Measurements from ENCODE around the gene EIF4G3. TPM values are rescaled to one million over a fixed set of nuclear protein-coding genes. Genes with fewer than 3 reads are reported as not detected.

The EIF4G3 gene
- total RNA-seq, 4 donors from 2014 or later, result 48.6 to 73.6 (median 57.9) TPM

- H3K4me1 ChIP-seq, result peaks cover 0 to 12% (median 0%) of the 10 kb centered on the region in 3 donors
- 35 to 57% methylated on average over 2 of the region's 2 CpGs for WGBS, 2 donors (ENCODE audit: low coverage in 1 of 2)
- H3K27ac ChIP-seq, result no peak overlapping the region
- H3K36me3 ChIP-seq, result peaks cover 0 to 11% of the 10 kb centered on the region in 2 donors
- TF ChIP-seq EP300 (IDR thresholded peaks at IDR 0.05) (no peak), POLR2AphosphoS5 (IDR thresholded peaks at IDR 0.05) (no peak), POLR2A (IDR thresholded peaks at IDR 0.05) (no peak)
- no peaks in the 10 kb centered on the region for H3K27me3 ChIP-seq
- no peaks in the 10 kb centered on the region for H3K9me3 ChIP-seq
- no peak for ATAC-seq
- no peak overlapping the region for H3K4me3 ChIP-seq
Observed at GRCh38 chr1:20903437-20903836, 273.3 kb downstream of the EIF4G3 start.

GRCh38 chr1:20900056-20900455 is 276.6 kb downstream of the EIF4G3 start:
- TF ChIP-seq POLR2A (IDR thresholded peaks at IDR 0.05), result no peak
- TF ChIP-seq CTCF (IDR thresholded peaks at IDR 0.05), result no peak
- TF ChIP-seq EP300 (IDR thresholded peaks at IDR 0.05), result no peak
- TF ChIP-seq POLR2AphosphoS5 (IDR thresholded peaks at IDR 0.05), result no peak
- Histone ChIP-seq H3K9me3 (no peaks in the 10 kb centered on the region), H3K36me3 (peaks cover 0 to 15% of the 10 kb centered on the region in 2 donors), H3K27me3 (no peaks in the 10 kb centered on the region), H3K4me1 (peaks cover 0 to 16% (median 0%) of the 10 kb centered on the region in 3 donors), H3K4me3 (no peak overlapping the region), H3K27ac (no peak overlapping the region)
- ATAC-seq, result no peak

- 93% methylated on average over 5 of the region's 5 CpGs for WGBS, 2 donors (ENCODE audit: low coverage in 1 of 2)
Observed at GRCh38 chr1:20899154-20899972, 277.3 kb downstream of the EIF4G3 start.

GRCh38 chr1:20896826-20897225 is 279.9 kb downstream of the EIF4G3 start:
- ATAC-seq, result no peak
- Histone ChIP-seq H3K27ac (no peak overlapping the region), H3K9me3 (no peaks in the 10 kb centered on the region), H3K36me3 (peaks cover 0 to 36% of the 10 kb centered on the region in 2 donors), H3K4me1 (peaks cover 0 to 10% (median 0%) of the 10 kb centered on the region in 3 donors), H3K27me3 (no peaks in the 10 kb centered on the region), H3K4me3 (no peak overlapping the region)
- TF ChIP-seq POLR2A (IDR thresholded peaks at IDR 0.05), result no peak
- no peak for TF ChIP-seq CTCF (IDR thresholded peaks at IDR 0.05)
- no peak for TF ChIP-seq POLR2AphosphoS5 (IDR thresholded peaks at IDR 0.05)
- TF ChIP-seq EP300 (IDR thresholded peaks at IDR 0.05), result no peak
- 56% methylated on average over 1 of the region's 1 CpG for WGBS, 2 donors (ENCODE audit: low coverage in 1 of 2)

More at GRCh38 chr1:20899154-20899972, 277.3 kb downstream of the EIF4G3 start:
- TF ChIP-seq EP300 (IDR thresholded peaks at IDR 0.05) (no peak), POLR2A (IDR thresholded peaks at IDR 0.05) (no peak), POLR2AphosphoS5 (IDR thresholded peaks at IDR 0.05) (no peak), CTCF (IDR thresholded peaks at IDR 0.05) (no peak)
- no peak for ATAC-seq
- Histone ChIP-seq H3K4me3 (no peak overlapping the region), H3K36me3 (peaks cover 0 to 15% of the 10 kb centered on the region in 2 donors), H3K27me3 (no peaks in the 10 kb centered on the region), H3K27ac (no peak overlapping the region), H3K4me1 (peaks cover 0 to 16% (median 0%) of the 10 kb centered on the region in 3 donors), H3K9me3 (no peaks in the 10 kb centered on the region)

- Histone ChIP-seq H3K9me3 (no peaks in the 10 kb centered on the region), H3K4me1 (peaks cover 0 to 4% (median 0%) of the 10 kb centered on the region in 3 donors), H3K27ac (no peak overlapping the region), H3K4me3 (no peak overlapping the region), H3K36me3 (peaks cover 0 to 42% of the 10 kb centered on the region in 2 donors), H3K27me3 (no peaks in the 10 kb centered on the region)
- no peak for TF ChIP-seq CTCF (IDR thresholded peaks at IDR 0.05)
- TF ChIP-seq POLR2AphosphoS5 (IDR thresholded peaks at IDR 0.05), result no peak
- no peak for TF ChIP-seq POLR2A (IDR thresholded peaks at IDR 0.05)
- no peak for TF ChIP-seq EP300 (IDR thresholded peaks at IDR 0.05)
- no peak for ATAC-seq
- 79 to 100% methylated on average over 1 of the region's 1 CpG for WGBS, 2 donors (ENCODE audit: low coverage in 1 of 2)
Observed at GRCh38 chr1:20893931-20894330, 282.8 kb downstream of the EIF4G3 start.

Measured in gastroesophageal sphincter (tissue), 4 donors.